ENCODE measurements around the gene HSP90AB1.

HSP90AB1 gene

GRCh38 chr6:44292661-44293365 lies 45.9 kb downstream of the HSP90AB1 start:
- no peak for DNase-seq

- DNase-seq = no peak
These were observed 48.2 kb downstream of the HSP90AB1 start for GRCh38 chr6:44294832-44295791.

- no peak for DNase-seq
These were observed 50.5 kb downstream of the HSP90AB1 start for GRCh38 chr6:44297063-44298038.

- no peak for DNase-seq
These were observed 51.3 kb downstream of the HSP90AB1 start for GRCh38 chr6:44298055-44298803.

- no peak for DNase-seq
These were observed 52.0 kb downstream of the HSP90AB1 start for GRCh38 chr6:44298864-44299263.

GRCh38 chr6:44300292-44300823 lies 53.5 kb downstream of the HSP90AB1 start:
- no peak for DNase-seq

GRCh38 chr6:44301106-44301505 lies 54.2 kb downstream of the HSP90AB1 start:
- DNase-seq = no peak

GRCh38 chr6:44301782-44302564 lies 55.1 kb downstream of the HSP90AB1 start:
- DNase-seq = no peak

GRCh38 chr6:44302856-44303255 lies 56.0 kb downstream of the HSP90AB1 start:
- no peak for DNase-seq
